ENCODE data around the gene PMPCA. TPM values are rescaled to one million over a fixed set of nuclear protein-coding genes. Genes with fewer than 3 reads are reported as not detected.

Gene PMPCA
- total and polyA plus RNA-seq, 2 of the 8 experiments (the other 6 are each of a cell fraction or from before 2014, with no cell fraction given), result 60.0 to 88.2 TPM

DNA sequence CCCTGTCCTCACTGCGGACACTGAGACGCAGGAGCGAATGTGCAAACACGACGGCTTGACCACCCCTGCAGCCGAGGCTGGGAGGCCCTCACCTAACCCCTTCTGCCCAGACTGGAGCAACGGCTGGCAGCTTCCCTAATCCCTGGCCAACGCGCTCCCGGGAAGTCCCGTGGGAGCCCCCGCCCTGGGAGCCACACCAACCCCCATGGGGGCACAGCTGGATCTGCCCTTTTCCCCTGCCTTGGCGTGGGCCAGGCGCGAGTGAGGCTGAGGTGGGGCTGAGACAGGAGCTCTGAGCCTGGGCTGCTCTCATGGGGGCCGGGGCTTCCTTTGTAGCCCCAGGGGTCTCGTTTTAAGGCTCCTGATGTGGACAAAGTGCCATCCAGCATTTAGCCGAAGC, 42.3 kb upstream of the PMPCA start:
- H3K27me3 ChIP-seq (replicated peaks in 1 of 4; ENCODE audit: control insufficient read depth in 3 of 4, extremely low read depth in 1 of 4, insufficient read depth in 3 of 4, low read length in 3 of 4), result peaks cover 0 to 2% (median 0%) of the 10 kb centered on the region in 4 experiments; a peak in 2 of 7 replicates
- FAIRE-seq (no peak), DNase-seq (ENCODE audit: low read depth in 1 of 2, low spot score in 2 of 2) (no peak)
- no peak overlapping the region for H2BK12ac ChIP-seq (ENCODE audit: low read depth, low read length)
- no peak overlapping the region for H2BK20ac ChIP-seq (ENCODE audit: low read length)
- no peaks in the 10 kb centered on the region for H3K79me1 ChIP-seq (ENCODE audit: low read depth, low read length)
- H3K4me3 ChIP-seq (ENCODE audit: extremely low read depth in 1 of 4, insufficient read depth in 2 of 4, low read depth in 3 of 4, low read length in 4 of 4), result no peak overlapping the region
- H3K27ac ChIP-seq (ENCODE audit: low read depth, low read length), result no peak overlapping the region
- H3K18ac ChIP-seq (ENCODE audit: extremely low read depth, low read length), result no peak overlapping the region
- no peak overlapping the region for H2BK120ac ChIP-seq (replicated peaks; ENCODE audit: low read depth, low read length)
- peaks cover 0 to 3% of the 10 kb centered on the region in 2 experiments; a peak in 1 of 4 replicates for H3K9me3 ChIP-seq (ENCODE audit: insufficient read depth in 2 of 2, low read depth in 1 of 2, low read length in 1 of 2)
- H3K9ac ChIP-seq (replicated peaks in 1 of 4; ENCODE audit: extremely low read depth in 1 of 4, low read depth in 3 of 4, low read length in 3 of 4), result no peak overlapping the region
- peaks cover 0 to 5% of the 10 kb centered on the region in 2 experiments for H4K20me1 ChIP-seq (replicated peaks in 1 of 2; ENCODE audit: control insufficient read depth in 1 of 2, insufficient read depth in 2 of 2, low read length in 2 of 2)
- H4K8ac ChIP-seq (ENCODE audit: extremely low read depth, insufficient read depth, low read length), result peak overlapping the region; percentile 51
- H4K91ac ChIP-seq (replicated peaks; ENCODE audit: insufficient read length, low read length), result no peak overlapping the region
- POLR2A ChIA-PET (ENCODE audit: partially characterized antibody), result interaction anchor here (0.8 to 15.8 kb wide), 11 partner anchors 7 to 357 kb away, joined by 3 to 137 read pairs (median 5); partner anchors contain the start of genes CARD9, ENTR1, PMPCA and SNAPC4
- no peak overlapping the region for H3K4me2 ChIP-seq (ENCODE audit: insufficient read depth in 1 of 2, low read depth in 2 of 2, low read length in 2 of 2)
- H2BK15ac ChIP-seq (ENCODE audit: low read length), result no peak overlapping the region
- H3K23ac ChIP-seq (ENCODE audit: insufficient read length), result no peak overlapping the region
- H3K4me1 ChIP-seq (replicated peaks in 1 of 4; ENCODE audit: control insufficient read depth in 3 of 4, insufficient read depth in 4 of 4, low read length in 3 of 4), result peaks cover 0 to 3% (median 0%) of the 10 kb centered on the region in 4 experiments; a peak in 1 of 7 replicates
- peaks cover 0 to 2% (median 0%) of the 10 kb centered on the region in 4 experiments; a peak in 1 of 8 replicates for H3K36me3 ChIP-seq (ENCODE audit: control insufficient read depth in 2 of 4, insufficient read depth in 4 of 4, low read length in 3 of 4)
- CTCF ChIA-PET (ENCODE audit: partially characterized antibody), result interaction anchor here (0.7 to 5.2 kb wide), 7 partner anchors 12 to 194 kb away, joined by 3 to 27 read pairs (median 4); no protein-coding TSS in a partner anchor
- no peaks in the 10 kb centered on the region for H3K79me2 ChIP-seq (ENCODE audit: control insufficient read depth in 1 of 2, insufficient read depth in 2 of 2, low read length in 2 of 2)
- no peak overlapping the region for H3K14ac ChIP-seq (ENCODE audit: insufficient read length)
- no peaks in the 10 kb centered on the region; the same call in 1 of the 2 replicates for H3K23me2 ChIP-seq (ENCODE audit: low read depth, low read length)
- no peak overlapping the region for H3K56ac ChIP-seq (replicated peaks; ENCODE audit: insufficient read length, low read depth, low read length)
- no peak overlapping the region for H2AFZ ChIP-seq (ENCODE audit: low read length)
- no peak overlapping the region for H3K4ac ChIP-seq (replicated peaks; ENCODE audit: insufficient read length, low read depth, low read length)
- H2AK5ac ChIP-seq (ENCODE audit: low read depth, low read length), result no peak overlapping the region
- WGBS, 2 experiments (ENCODE audit: extremely low coverage in 1 of 2, insufficient coverage in 1 of 2, insufficient read length in 1 of 2, insufficient replicate concordance in 2 of 2, low coverage in 1 of 2, low lambda C conversion rate in 2 of 2, missing lambda C conversion rate in 1 of 2), result 89% methylated on average over 17 of the region's 18 CpGs; no CpG with 5 or more reads in 1 of the 2 experiments
- H2BK5ac ChIP-seq (ENCODE audit: low read depth, low read length), result 0 out of 2 replicates have a peak overlapping the region, but pooled peaks have one; percentile 24
- no peak overlapping the region for H4K5ac ChIP-seq (ENCODE audit: insufficient read length, low read depth, low read length)
- TF ChIP-seq BCL11A (IDR thresholded peaks at IDR 0.05; ENCODE audit: low read depth in 2 of 2, low read length in 2 of 2), result no peak

Measured in H1 (cell line).